Cardiac fibroblast (primary cell): ENCODE measurements around the gene CHGA.

ENCODE experiments used
- DNase-seq, 2 donors: peaks; one replicate each; pipeline versions ENCODE4 v3.0.0 to v3.0.0-alpha.2; 2010; ENCODE audit warnings: low read depth in 2 of 2
- H3K4me3 ChIP-seq, 2 donors: replicated peaks in 1 of 2; 1 replicate in 1 of 2; 2 replicates in 1 of 2; pipeline ENCODE4 v1.5.1; 2011; ENCODE audit warnings: low read depth in 2 of 2, low read length in 2 of 2, mild to moderate bottlenecking in 2 of 2, moderate library complexity in 1 of 2
- CTCF ChIP-seq: IDR thresholded peaks from one replicate; pipeline ENCODE4 v1.5.1; 2011; ENCODE audit warnings: low read depth, mild to moderate bottlenecking, low read length, inconsistent platforms

The CHGA gene

DNA sequence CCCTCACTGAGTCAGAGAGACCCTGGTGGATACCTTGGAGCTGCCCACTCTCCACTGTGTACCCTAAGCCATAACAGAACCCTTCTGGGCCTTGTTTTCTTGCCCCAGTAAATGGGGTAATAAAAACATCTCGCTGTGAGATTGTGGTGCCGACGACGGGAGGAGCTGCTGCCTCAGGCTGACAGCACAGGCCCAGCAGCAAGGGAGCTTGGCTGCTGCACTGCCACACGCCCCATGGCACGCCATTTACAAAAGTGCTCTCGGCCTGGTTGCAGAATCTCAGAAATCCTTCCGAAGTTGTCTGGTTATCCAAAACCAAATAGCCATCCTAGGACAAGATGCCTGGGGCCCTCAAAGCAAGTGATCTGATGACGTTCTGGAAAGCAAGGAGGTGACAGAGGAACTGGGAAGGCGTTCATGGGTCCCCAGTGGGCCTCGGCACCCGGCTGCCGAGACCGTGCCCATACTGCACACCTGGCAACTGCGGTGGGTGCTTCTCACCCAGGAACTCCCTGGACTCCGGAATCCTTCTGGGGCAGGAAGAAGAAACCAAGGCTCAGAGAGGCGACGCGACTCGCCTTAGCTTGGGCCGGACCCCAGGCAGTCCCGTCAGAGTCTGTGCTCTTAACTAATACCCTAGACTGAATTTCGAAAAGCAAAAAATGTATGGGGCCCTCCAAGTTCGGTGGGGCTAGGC is 26.7 kb downstream of the CHGA start:
- no peak overlapping the region for H3K4me3 ChIP-seq
- TF ChIP-seq CTCF: no peak
- DNase-seq: no peak

GRCh38 chr14:92950193-92950540 is 27.2 kb downstream of the CHGA start:
- no peak for TF ChIP-seq CTCF
- no peak for DNase-seq

GRCh38 chr14:92950773-92951172 is 27.8 kb downstream of the CHGA start:
- no peak for TF ChIP-seq CTCF
- DNase-seq: peak in 1 of 2 donors; percentile 40
- H3K4me3 ChIP-seq: no peak overlapping the region

More at GRCh38 chr14:92950193-92950540, 27.2 kb downstream of the CHGA start:
- no peak overlapping the region for H3K4me3 ChIP-seq

- no peak overlapping the region for H3K4me3 ChIP-seq
- DNase-seq: no peak
- no peak for TF ChIP-seq CTCF
Observed at GRCh38 chr14:92951261-92951660, 28.3 kb downstream of the CHGA start.

GRCh38 chr14:92951912-92952471 is 29.0 kb downstream of the CHGA start:
- peak; percentile 74 for DNase-seq
- peak; percentile 98 for TF ChIP-seq CTCF
- no peak overlapping the region for H3K4me3 ChIP-seq

GRCh38 chr14:92952481-92953298 is 29.7 kb downstream of the CHGA start:
- no peak overlapping the region for H3K4me3 ChIP-seq
- no peak for TF ChIP-seq CTCF
- DNase-seq: no peak
